OCI-LY7 (cell line): Measurements from ENCODE around the gene CCR3. TPM values are rescaled to one million over a fixed set of nuclear protein-coding genes. Genes with fewer than 3 reads are reported as not detected.

ENCODE experiments used
- BruUV-seq: library from RNA; stranded (reverse); fragments of 400-500 nt; replicated peaks from 2 replicates; lab custom pipeline; 2021; lab: Mats Ljungman, UMichigan
- CTCF ChIA-PET: fragments of 300-600 bp; sonication (Branson Sonifier 250); formaldehyde crosslinking; loops from one replicate; lab custom pipeline; 2022; ENCODE audit warnings: antibody characterized with exemption; ENCODE audit not compliant: unreplicated experiment; lab: Charles Lee
- POLR2A ChIA-PET: fragments of 300-600 bp; sonication (Branson Sonifier 250); formaldehyde crosslinking; loops from one replicate; lab custom pipeline; 2022; ENCODE audit warnings: antibody characterized with exemption; lab: Charles Lee
- DNase-seq: peaks from one replicate; pipeline ENCODE4 v3.0.0-alpha.2; 2015; ENCODE audit warnings: low spot score
- H2AFZ ChIP-seq: fragments of 200-600 bp; sonication (generic), shearing (Covaris generic); 2 replicates; pipeline ENCODE4 v1.6.1; 2014; ENCODE audit warnings: mild to moderate bottlenecking, antibody characterized with exemption, low read length, moderate library complexity
- H3K27ac ChIP-seq: fragments of 200-600 bp; sonication (generic); 2 replicates; pipeline ENCODE4 v1.5.1; 2014; ENCODE audit warnings: mixed run types, low read depth, mild to moderate bottlenecking, moderate library complexity, low read length, inconsistent platforms; ENCODE audit not compliant: poor library complexity, severe bottlenecking
- H3K36me3 ChIP-seq: fragments of 200-600 bp; sonication (generic); 2 replicates; pipeline ENCODE4 v1.6.1; 2014; ENCODE audit warnings: mild to moderate bottlenecking, antibody characterized with exemption, low read length, moderate library complexity, mixed read lengths; ENCODE audit not compliant: insufficient read depth
- H3K4me1 ChIP-seq: fragments of 200-600 bp; sonication (generic); 2 replicates; pipeline ENCODE4 v1.5.1; 2014; ENCODE audit warnings: mild to moderate bottlenecking, low read length; ENCODE audit not compliant: insufficient read depth, poor library complexity, severe bottlenecking
- H3K4me2 ChIP-seq: fragments of 200-600 bp; sonication (generic); 2 replicates; pipeline ENCODE4 v1.6.1; 2014; ENCODE audit warnings: mild to moderate bottlenecking, low read length
- H3K4me3 ChIP-seq: fragments of 200-600 bp; sonication (generic); 2 replicates; pipeline ENCODE4 v1.5.1; 2014; ENCODE audit warnings: mild to moderate bottlenecking, low read depth, low read length; ENCODE audit not compliant: poor library complexity, severe bottlenecking
- H3K79me2 ChIP-seq: fragments of 200-600 bp; sonication (generic); 2 replicates; pipeline ENCODE4 v1.6.1; 2016; ENCODE audit warnings: low read depth, mild to moderate bottlenecking, low read length, moderate library complexity, mixed read lengths; ENCODE audit not compliant: insufficient read depth
- H3K9me2 ChIP-seq: fragments of 200-600 bp; sonication (generic); 2 replicates; pipeline ENCODE4 v1.6.1; 2016; ENCODE audit warnings: mild to moderate bottlenecking, low read length, mixed read lengths; ENCODE audit not compliant: insufficient read depth
- H3K9me3 ChIP-seq: fragments of 200-600 bp; sonication (generic); 2 replicates; pipeline ENCODE4 v1.6.1; 2014; ENCODE audit warnings: mild to moderate bottlenecking, mixed run types, low read length, mixed read lengths
- H4K20me1 ChIP-seq: fragments of 200-600 bp; sonication (generic); 2 replicates; pipeline ENCODE4 v1.6.1; 2014; ENCODE audit warnings: mild to moderate bottlenecking, antibody characterized with exemption, low read length, moderate library complexity, mixed read lengths; ENCODE audit not compliant: insufficient read depth
- CTCF ChIP-seq: fragments of 200-600 bp; sonication (generic); conservative IDR thresholded peaks from 2 replicates; pipeline ENCODE4 v1.5.1; 2014; ENCODE audit warnings: mild to moderate bottlenecking, antibody characterized with exemption, low read length, moderate library complexity, mixed read lengths
- EZH2phosphoT487 ChIP-seq: fragments of 200-600 bp; sonication (generic); IDR thresholded peaks from 2 replicates; pipeline ENCODE4 v1.6.1; 2018; ENCODE audit warnings: low read depth, borderline replicate concordance, mild to moderate bottlenecking, mixed run types, antibody characterized with exemption, low read length, moderate library complexity, mixed read lengths
- intact Hi-C: fragments of 100-400 bp; cut with micrococcal nuclease; formaldehyde crosslinking; loops from one replicate; pipeline ENCODE4 v1.10.0; 2022; ENCODE audit not compliant: unreplicated experiment
- total RNA-seq, 2 experiments: library from RNA; depleted of rRNA in 1 of 2; stranded (reverse); fragments of >200 nt in 1 of 2; shearing (Covaris generic) in 1 of 2; gene quantifications; 2 replicates each; pipeline ENCODE4 v1.2.3, GENCODE V29; 2014 to 2022

Gene CCR3
- total RNA-seq, 2 experiments from 2014 or later = not detected

GRCh38 chr3:46278816-46279672 is 36.8 kb downstream of the CCR3 start:
- TF ChIP-seq EZH2phosphoT487 (no peak), CTCF (no peak)
- H3K9me3 ChIP-seq = 0 out of 2 replicates have a peak, but pooled peaks cover 9% of the 10 kb centered on the region
- no peaks in the 10 kb centered on the region for H4K20me1 ChIP-seq
- intact Hi-C loops = no loop called here
- H3K9me2 ChIP-seq = no peaks in the 10 kb centered on the region
- no peak overlapping the region for H2AFZ ChIP-seq
- no peak overlapping the region for H3K4me2 ChIP-seq
- H3K27ac ChIP-seq = no peak overlapping the region
- POLR2A ChIA-PET = interaction anchor here (0.6 to 0.7 kb wide), 2 partner anchors 28 to 88 kb away, joined by 3 to 5 read pairs; no protein-coding TSS in a partner anchor
- no TSS peak for BruUV-seq
- no peaks in the 10 kb centered on the region for H3K36me3 ChIP-seq
- H3K4me3 ChIP-seq = no peak overlapping the region
- CTCF ChIA-PET = no interaction called here
- no peak for DNase-seq
- H3K4me1 ChIP-seq = no peaks in the 10 kb centered on the region
- no peaks in the 10 kb centered on the region for H3K79me2 ChIP-seq

- no peak for DNase-seq
- intact Hi-C loops = no loop called here
Observed at GRCh38 chr3:46280105-46280797, 38.0 kb downstream of the CCR3 start.

More at GRCh38 chr3:46280105-46280797, 38.0 kb downstream of the CCR3 start:
- no peaks in the 10 kb centered on the region for H3K36me3 ChIP-seq
- H3K79me2 ChIP-seq = no peaks in the 10 kb centered on the region
- ChIA-PET POLR2A (no interaction called here), CTCF (no interaction called here)
- H3K9me2 ChIP-seq = no peaks in the 10 kb centered on the region
- H2AFZ ChIP-seq = no peak overlapping the region
- 0 out of 2 replicates have a peak, but pooled peaks cover 9% of the 10 kb centered on the region for H3K9me3 ChIP-seq
- TF ChIP-seq CTCF = no peak
- TF ChIP-seq EZH2phosphoT487 = no peak
- H4K20me1 ChIP-seq = no peaks in the 10 kb centered on the region
- H3K4me1 ChIP-seq = no peaks in the 10 kb centered on the region
- no peak overlapping the region for H3K27ac ChIP-seq
- no peak overlapping the region for H3K4me3 ChIP-seq
- no peak overlapping the region for H3K4me2 ChIP-seq
- no TSS peak for BruUV-seq
